ENCODE measurements around the gene SND1.

DNA sequence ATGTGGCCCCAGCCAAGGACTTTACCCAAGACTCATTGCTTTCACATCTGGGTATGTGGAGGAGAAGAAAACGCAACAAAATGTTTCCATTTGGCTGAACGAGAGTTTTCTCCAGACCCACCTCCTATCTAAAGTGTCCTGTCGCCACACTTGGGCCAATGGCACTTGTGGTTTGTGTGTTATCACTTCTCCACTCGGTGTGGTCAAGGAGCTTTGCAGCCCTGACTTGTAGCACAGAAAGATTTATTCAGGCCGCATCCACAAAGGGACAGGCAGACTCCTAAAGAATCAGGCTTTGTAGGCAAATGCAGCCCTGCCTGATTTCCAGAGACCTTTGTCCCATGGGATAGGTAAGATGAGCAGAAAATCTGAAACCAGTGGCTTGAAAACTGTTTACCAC lies 392.1 kb downstream of the SND1 start:
- TF ChIP-seq POLR2A (IDR thresholded peaks at IDR 0.05): no peak
- TF ChIP-seq, protein P1, sequence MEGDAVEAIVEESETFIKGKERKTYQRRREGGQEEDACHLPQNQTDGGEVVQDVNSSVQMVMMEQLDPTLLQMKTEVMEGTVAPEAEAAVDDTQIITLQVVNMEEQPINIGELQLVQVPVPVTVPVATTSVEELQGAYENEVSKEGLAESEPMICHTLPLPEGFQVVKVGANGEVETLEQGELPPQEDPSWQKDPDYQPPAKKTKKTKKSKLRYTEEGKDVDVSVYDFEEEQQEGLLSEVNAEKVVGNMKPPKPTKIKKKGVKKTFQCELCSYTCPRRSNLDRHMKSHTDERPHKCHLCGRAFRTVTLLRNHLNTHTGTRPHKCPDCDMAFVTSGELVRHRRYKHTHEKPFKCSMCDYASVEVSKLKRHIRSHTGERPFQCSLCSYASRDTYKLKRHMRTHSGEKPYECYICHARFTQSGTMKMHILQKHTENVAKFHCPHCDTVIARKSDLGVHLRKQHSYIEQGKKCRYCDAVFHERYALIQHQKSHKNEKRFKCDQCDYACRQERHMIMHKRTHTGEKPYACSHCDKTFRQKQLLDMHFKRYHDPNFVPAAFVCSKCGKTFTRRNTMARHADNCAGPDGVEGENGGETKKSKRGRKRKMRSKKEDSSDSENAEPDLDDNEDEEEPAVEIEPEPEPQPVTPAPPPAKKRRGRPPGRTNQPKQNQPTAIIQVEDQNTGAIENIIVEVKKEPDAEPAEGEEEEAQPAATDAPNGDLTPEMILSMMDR (IDR thresholded peaks at IDR 0.05): no peak
